Lung (tissue), 12 donors: Measurements from ENCODE around the gene MUC2. TPM values are rescaled to one million over a fixed set of nuclear protein-coding genes. Genes with fewer than 3 reads are reported as not detected.

ENCODE experiments used
- ATAC-seq: fragments of 200-7000 bp; cut with Tn5 transposase; one replicate; pipeline ENCODE4 v1.9.1; 2020; ENCODE audit warnings: moderate number of reproducible peaks; ENCODE audit not compliant: insufficient read depth, low FRiP score
- DNase-seq, 3 donors: peaks; one replicate each; pipeline ENCODE4 v3.0.0-alpha.2; 2013 to 2017
- H3K27ac ChIP-seq, 2 donors: one replicate each; pipeline ENCODE4 v1.5.1; 2013; ENCODE audit warnings: mild to moderate bottlenecking in 2 of 2, moderate library complexity in 2 of 2, control low read depth in 1 of 2, inconsistent platforms in 1 of 2, low read depth in 1 of 2, low read length in 1 of 2
- H3K27me3 ChIP-seq, 3 donors: one replicate each; pipeline ENCODE4 v1.5.1; 2013; ENCODE audit warnings: low read length in 2 of 3; ENCODE audit not compliant: control insufficient read depth in 3 of 3, insufficient read depth in 3 of 3
- H3K36me3 ChIP-seq, 4 donors: one replicate each; pipeline ENCODE4 v1.5.1; 2013; ENCODE audit warnings: low read length in 4 of 4, mild to moderate bottlenecking in 1 of 4, moderate library complexity in 1 of 4; ENCODE audit not compliant: control insufficient read depth in 4 of 4, insufficient read depth in 4 of 4
- H3K4me1 ChIP-seq, 5 donors: one replicate each; pipeline ENCODE4 v1.5.1; 2013; ENCODE audit warnings: low read length in 5 of 5, mild to moderate bottlenecking in 2 of 5, moderate library complexity in 1 of 5; ENCODE audit not compliant: control insufficient read depth in 5 of 5, insufficient read depth in 5 of 5
- H3K4me3 ChIP-seq: one replicate; pipeline ENCODE4 v1.5.1; 2013; ENCODE audit warnings: mild to moderate bottlenecking, control low read depth, moderate library complexity
- H3K9ac ChIP-seq, 2 donors: one replicate each; pipeline ENCODE4 v1.5.1; 2013; ENCODE audit warnings: low read length in 2 of 2, control low read depth in 1 of 2; ENCODE audit not compliant: insufficient read depth in 1 of 2
- H3K9me3 ChIP-seq, 4 donors: one replicate each; pipeline ENCODE4 v1.5.1; 2013; ENCODE audit warnings: low read length in 3 of 4, mild to moderate bottlenecking in 1 of 4, moderate library complexity in 1 of 4; ENCODE audit not compliant: control insufficient read depth in 4 of 4, insufficient read depth in 3 of 4
- CTCF ChIP-seq: IDR thresholded peaks from 2 replicates; pipeline ENCODE4 v1.5.1; 2012; ENCODE audit warnings: mild to moderate bottlenecking; ENCODE audit errors: control extremely low read depth, extremely low read depth
- whole genome bisulfite sequencing, 2 donors: extraction: QIAGEN DNeasy Blood & Tissue Kit; methylation state at CpG; one replicate each; pipeline ENCODE4 v1.1.7; 2013; 5-methylcytosine and 5-hydroxymethylcytosine counted together
- polyA plus RNA-seq, 2 donors: library from polyadenylated mRNA; stranded (reverse); fragments of 200-250 nt; gene quantifications; one replicate each; pipeline ENCODE4 v1.2.1, GENCODE V29; 2013
- total RNA-seq, 2 donors: library from RNA; depleted of rRNA in 1 of 2; stranded (reverse); fragments of >200 nt in 1 of 2; gene quantifications; one replicate each; pipeline ENCODE4 v1.2.1, GENCODE V29; 2014 to 2021
- donor health status: control.
- donor health status: control.
- donor health status: Bipolar disorder and iron deficiency.
- donor health status: healthy.
- donor health status: DM: yes; HTN: yes; CAD: no.

MUC2 gene
- total and polyA plus RNA-seq, 4 donors = 0.03 to 0.43 (median 0.30) TPM

GRCh38 chr11:1077417-1078119 lies 2.9 kb downstream of the MUC2 start:
- H3K27ac ChIP-seq = no peak overlapping the region
- no peaks in the 10 kb centered on the region for H3K36me3 ChIP-seq
- H3K9ac ChIP-seq = no peak overlapping the region
- no peak overlapping the region for H3K4me3 ChIP-seq
- WGBS, 2 donors = 71 to 84% methylated on average over 31 to 33 of the region's 33 CpGs
- H3K9me3 ChIP-seq = no peaks in the 10 kb centered on the region
- DNase-seq (no peak), ATAC-seq (no peak)
- no peaks in the 10 kb centered on the region for H3K27me3 ChIP-seq
- peaks cover 0 to 19% (median 12%) of the 10 kb centered on the region in 5 donors for H3K4me1 ChIP-seq
- no peak for TF ChIP-seq CTCF

- H3K27ac ChIP-seq = no peak overlapping the region
- no peak for ATAC-seq
- H3K4me1 ChIP-seq = peaks cover 0 to 13% (median 6%) of the 10 kb centered on the region in 5 donors
- TF ChIP-seq CTCF = no peak
- H3K9me3 ChIP-seq = no peaks in the 10 kb centered on the region
- H3K27me3 ChIP-seq = no peaks in the 10 kb centered on the region
- H3K4me3 ChIP-seq = no peak overlapping the region
- no peaks in the 10 kb centered on the region for H3K36me3 ChIP-seq
- WGBS, 2 donors = 83 to 92% methylated on average over 27 to 39 of the region's 39 CpGs
- no peak overlapping the region for H3K9ac ChIP-seq
- no peak for DNase-seq
Measured at GRCh38 chr11:1078191-1078601, 3.5 kb downstream of the MUC2 start.

- Histone ChIP-seq H3K4me3 (no peak overlapping the region), H3K27ac (no peak overlapping the region), H3K36me3 (no peaks in the 10 kb centered on the region), H3K27me3 (no peaks in the 10 kb centered on the region), H3K9ac (no peak overlapping the region), H3K9me3 (peaks cover 0 to 2% (median 0%) of the 10 kb centered on the region in 4 donors), H3K4me1 (no peaks in the 10 kb centered on the region)
- 85 to 91% methylated on average over 29 to 33 of the region's 33 CpGs for WGBS, 2 donors
- DNase-seq = no peak
- ATAC-seq = no peak
- no peak for TF ChIP-seq CTCF
Measured at GRCh38 chr11:1081601-1082311, 7.1 kb downstream of the MUC2 start.
